ENCODE data around the gene ERVK3-1.
"Not testable (repeated sequence)": the region's sequence is repeated elsewhere in the genome, so short reads cannot be mapped to it uniquely, and the experiment has no call there.

Gene ERVK3-1

GRCh38 chr19:58305932-58306323, 751 bp downstream of the ERVK3-1 start:
- no peak for DNase-seq

GRCh38 chr19:58307736-58308135, 2.6 kb downstream of the ERVK3-1 start:
- DNase-seq: no peak

- not testable (repeated sequence) for DNase-seq
Measured at GRCh38 chr19:58310685-58311084, 5.5 kb downstream of the ERVK3-1 start.

- no peak for DNase-seq
Measured at GRCh38 chr19:58311345-58311865, 6.2 kb downstream of the ERVK3-1 start.

- no peak for DNase-seq
Measured at GRCh38 chr19:58315580-58315979, 10.4 kb downstream of the ERVK3-1 start.

GRCh38 chr19:58317476-58318072, 12.4 kb downstream of the ERVK3-1 start:
- no peak for DNase-seq

- DNase-seq: no peak
Measured at GRCh38 chr19:58318297-58318696, 13.1 kb downstream of the ERVK3-1 start.

GRCh38 chr19:58319241-58319640, 14.1 kb downstream of the ERVK3-1 start:
- DNase-seq: no peak

GRCh38 chr19:58325311-58326022, 20.3 kb downstream of the ERVK3-1 start:
- DNase-seq: peak in 2 of 3 experiments; percentile 16 to 60

- no peak for DNase-seq
Measured at GRCh38 chr19:58326501-58326913, 21.3 kb downstream of the ERVK3-1 start.

GRCh38 chr19:58326914-58327726, 21.9 kb downstream of the ERVK3-1 start, which contains the start of gene ZSCAN22:
Gene ZSCAN22, plus strand, starts transcription at chr19:58326994. Its CDS starts 7,809 bp downstream, at chr19:58334803.
- peak; percentile 95 to 96 (median 96) for DNase-seq

GRCh38 chr19:58328999-58329398, 23.8 kb downstream of the ERVK3-1 start:
- DNase-seq: peak in 1 of 3 experiments; percentile 39

- no peak for DNase-seq
Measured at GRCh38 chr19:58330458-58330857, 25.3 kb downstream of the ERVK3-1 start.

GRCh38 chr19:58332697-58333096, 27.5 kb downstream of the ERVK3-1 start:
- DNase-seq: no peak

- DNase-seq: no peak
Measured at GRCh38 chr19:58334691-58335249, 29.6 kb downstream of the ERVK3-1 start.

- DNase-seq: no peak
Measured at GRCh38 chr19:58335630-58336029, 30.5 kb downstream of the ERVK3-1 start.

- no peak for DNase-seq
Measured at GRCh38 chr19:58336216-58336615, 31.0 kb downstream of the ERVK3-1 start.

GRCh38 chr19:58336820-58337219, 31.6 kb downstream of the ERVK3-1 start:
- DNase-seq: no peak

- DNase-seq: no peak
Measured at GRCh38 chr19:58338336-58338735, 33.2 kb downstream of the ERVK3-1 start.

- DNase-seq: no peak
Measured at GRCh38 chr19:58338825-58339558, 33.8 kb downstream of the ERVK3-1 start.

GRCh38 chr19:58345558-58345957, 40.4 kb downstream of the ERVK3-1 start:
- DNase-seq: no peak
